ENCODE measurements around the gene CNN1.
"Not testable (repeated sequence)": the region's sequence is repeated elsewhere in the genome, so short reads cannot be mapped to it uniquely, and the experiment has no call there.

The CNN1 gene

GRCh38 chr19:11534948-11535347 lies 3.7 kb upstream of the CNN1 start:
- DNase-seq = no peak

GRCh38 chr19:11535792-11536595 lies 2.7 kb upstream of the CNN1 start:
- peak; percentile 85 for DNase-seq

- no peak for DNase-seq
Observed at GRCh38 chr19:11539495-11540365, 1.1 kb downstream of the CNN1 start.

GRCh38 chr19:11540645-11541044 lies 2.0 kb downstream of the CNN1 start:
- DNase-seq = no peak

- DNase-seq = no peak
Observed at GRCh38 chr19:11541238-11541637, 2.6 kb downstream of the CNN1 start.

- no peak for DNase-seq
Observed at GRCh38 chr19:11547929-11548700, 9.5 kb downstream of the CNN1 start.

GRCh38 chr19:11549386-11549953 lies 10.8 kb downstream of the CNN1 start:
- no peak for DNase-seq

- DNase-seq = no peak
Observed at GRCh38 chr19:11550265-11550664, 11.6 kb downstream of the CNN1 start.

GRCh38 chr19:11551603-11552235 lies 13.1 kb downstream of the CNN1 start:
- DNase-seq = no peak

- DNase-seq = no peak
Observed at GRCh38 chr19:11552666-11553372, 14.2 kb downstream of the CNN1 start.

- no peak for DNase-seq
Observed at GRCh38 chr19:11554160-11554559, 15.5 kb downstream of the CNN1 start.

- no peak for DNase-seq
Observed at GRCh38 chr19:11555246-11555645, 16.6 kb downstream of the CNN1 start.

GRCh38 chr19:11556634-11557420 lies 18.2 kb downstream of the CNN1 start:
- no peak for DNase-seq

- DNase-seq = peak; percentile 97
Observed at GRCh38 chr19:11558881-11559828, 20.5 kb downstream of the CNN1 start, which contains the start of gene ELOF1. TSS of gene ELOF1 (minus strand) at chr19:11559230. CDS start at chr19:11554347, 4,883 bp downstream.

- DNase-seq = peak; percentile 28
Observed at GRCh38 chr19:11560404-11561051, 21.9 kb downstream of the CNN1 start.

GRCh38 chr19:11563532-11563931 lies 24.9 kb downstream of the CNN1 start:
- no peak for DNase-seq

- DNase-seq = not testable (repeated sequence)
Observed at GRCh38 chr19:11564082-11564807, 25.6 kb downstream of the CNN1 start.

- not testable (repeated sequence) for DNase-seq
Observed at GRCh38 chr19:11565649-11565980, 27.0 kb downstream of the CNN1 start.
